HG03196 (cell line): Measurements from ENCODE around the gene MAP7D1.

ENCODE experiments used
- ATAC-seq: cut with Tn5 transposase; IDR thresholded peaks from one replicate; pipeline ENCODE4 v1.9.1; 2021; ENCODE audit not compliant: unreplicated experiment

The MAP7D1 gene

GRCh38 chr1:36126797-36127500 lies 29.0 kb upstream of the MAP7D1 start:
- ATAC-seq, result no peak

- no peak for ATAC-seq
Observed at GRCh38 chr1:36128126-36128904, 27.6 kb upstream of the MAP7D1 start.

GRCh38 chr1:36128905-36129206 lies 27.1 kb upstream of the MAP7D1 start:
- no peak for ATAC-seq

GRCh38 chr1:36132029-36132428 lies 23.9 kb upstream of the MAP7D1 start:
- ATAC-seq, result no peak

GRCh38 chr1:36133484-36133883 lies 22.5 kb upstream of the MAP7D1 start:
- ATAC-seq, result no peak

GRCh38 chr1:36134031-36134430 lies 21.9 kb upstream of the MAP7D1 start:
- ATAC-seq, result no peak

- no peak for ATAC-seq
Observed at GRCh38 chr1:36134505-36135329, 21.2 kb upstream of the MAP7D1 start.

GRCh38 chr1:36135330-36135667 lies 20.7 kb upstream of the MAP7D1 start:
- no peak for ATAC-seq

GRCh38 chr1:36135796-36136195 lies 20.2 kb upstream of the MAP7D1 start:
- ATAC-seq, result no peak

GRCh38 chr1:36136535-36136934 lies 19.4 kb upstream of the MAP7D1 start:
- ATAC-seq, result no peak

GRCh38 chr1:36137226-36137625 lies 18.7 kb upstream of the MAP7D1 start:
- no peak for ATAC-seq

- ATAC-seq, result no peak
Observed at GRCh38 chr1:36137776-36138175, 18.2 kb upstream of the MAP7D1 start.

- ATAC-seq, result no peak
Observed at GRCh38 chr1:36139521-36139920, 16.4 kb upstream of the MAP7D1 start.

- ATAC-seq, result no peak
Observed at GRCh38 chr1:36142121-36142520, 13.8 kb upstream of the MAP7D1 start.

- ATAC-seq, result no peak
Observed at GRCh38 chr1:36143424-36143823, 12.5 kb upstream of the MAP7D1 start.

- ATAC-seq, result no peak
Observed at GRCh38 chr1:36144413-36144812, 11.5 kb upstream of the MAP7D1 start.

- ATAC-seq, result no peak
Observed at GRCh38 chr1:36148821-36149236, 7.1 kb upstream of the MAP7D1 start.

GRCh38 chr1:36149237-36149972 lies 6.6 kb upstream of the MAP7D1 start, which contains the start of gene TRAPPC3:
TRAPPC3 (minus strand) TSS chr1:36149486; CDS start chr1:36149378, 108 bp downstream.
- peak; percentile 90 for ATAC-seq

- ATAC-seq, result no peak
Observed at GRCh38 chr1:36149973-36150295, 6.0 kb upstream of the MAP7D1 start.

- ATAC-seq, result peak; percentile 46
Observed at GRCh38 chr1:36150296-36151133, 5.4 kb upstream of the MAP7D1 start.
